Right atrium auricular region (tissue), 2 donors: ENCODE measurements around the gene GCLM. TPM values are rescaled to one million over a fixed set of nuclear protein-coding genes. Genes with fewer than 3 reads are reported as not detected.

ENCODE experiments used
- DNase-seq: peaks from one replicate; pipeline ENCODE4 v3.0.0-alpha.2; 2019; ENCODE audit warnings: low spot score
- H3K27ac ChIP-seq, 2 donors: fragments of 200-600 bp; sonication (generic); 1 replicate in 1 of 2; 2 replicates in 1 of 2; pipeline ENCODE4 v1.5.1; 2016 to 2019
- H3K27me3 ChIP-seq, 2 donors: fragments of 200-600 bp; sonication (generic); one replicate each; pipeline versions ENCODE4 v1.5.1 to v1.6.0; 2017 to 2019
- H3K36me3 ChIP-seq: fragments of 200-600 bp; sonication (generic); one replicate; pipeline ENCODE4 v1.5.1; 2016
- H3K4me1 ChIP-seq, 2 donors: fragments of 200-600 bp; sonication (generic); one replicate each; pipeline versions ENCODE4 v1.5.1 to v1.6.0; 2017 to 2019
- H3K4me3 ChIP-seq, 2 donors: fragments of 200-600 bp; sonication (generic); 1 replicate in 1 of 2; 2 replicates in 1 of 2; pipeline ENCODE4 v1.5.1; 2017 to 2019; ENCODE audit warnings: mild to moderate bottlenecking in 1 of 2, moderate library complexity in 1 of 2
- H3K9me3 ChIP-seq, 2 donors: fragments of 200-600 bp; sonication (generic); one replicate each; pipeline ENCODE4 v1.5.1; 2019
- total RNA-seq, 2 donors: library from RNA; depleted of rRNA; stranded (reverse); fragments of >200 nt; gene quantifications; one replicate each; pipeline ENCODE4 v1.1.0, GENCODE V29; 2016
- TF ChIP-seq, protein P1 (sequence below), 2 donors: fragments of 200-600 bp; sonication (generic); IDR thresholded peaks; one replicate each; pipeline ENCODE4 v1.5.1; 2019; ENCODE audit warnings: antibody characterized with exemption in 2 of 2

The GCLM gene
- total RNA-seq, 2 donors from 2014 or later, result 7.5 to 8.5 TPM

GRCh38 chr1:93905051-93905450, 4.2 kb downstream of the GCLM start:
- Histone ChIP-seq H3K27me3 (no peaks in the 10 kb centered on the region), H3K36me3 (no peaks in the 10 kb centered on the region), H3K4me3 (no peak overlapping the region), H3K27ac (no peak overlapping the region), H3K4me1 (peaks cover 0 to 14% of the 10 kb centered on the region in 2 donors), H3K9me3 (no peaks in the 10 kb centered on the region)
- TF ChIP-seq, protein P1, sequence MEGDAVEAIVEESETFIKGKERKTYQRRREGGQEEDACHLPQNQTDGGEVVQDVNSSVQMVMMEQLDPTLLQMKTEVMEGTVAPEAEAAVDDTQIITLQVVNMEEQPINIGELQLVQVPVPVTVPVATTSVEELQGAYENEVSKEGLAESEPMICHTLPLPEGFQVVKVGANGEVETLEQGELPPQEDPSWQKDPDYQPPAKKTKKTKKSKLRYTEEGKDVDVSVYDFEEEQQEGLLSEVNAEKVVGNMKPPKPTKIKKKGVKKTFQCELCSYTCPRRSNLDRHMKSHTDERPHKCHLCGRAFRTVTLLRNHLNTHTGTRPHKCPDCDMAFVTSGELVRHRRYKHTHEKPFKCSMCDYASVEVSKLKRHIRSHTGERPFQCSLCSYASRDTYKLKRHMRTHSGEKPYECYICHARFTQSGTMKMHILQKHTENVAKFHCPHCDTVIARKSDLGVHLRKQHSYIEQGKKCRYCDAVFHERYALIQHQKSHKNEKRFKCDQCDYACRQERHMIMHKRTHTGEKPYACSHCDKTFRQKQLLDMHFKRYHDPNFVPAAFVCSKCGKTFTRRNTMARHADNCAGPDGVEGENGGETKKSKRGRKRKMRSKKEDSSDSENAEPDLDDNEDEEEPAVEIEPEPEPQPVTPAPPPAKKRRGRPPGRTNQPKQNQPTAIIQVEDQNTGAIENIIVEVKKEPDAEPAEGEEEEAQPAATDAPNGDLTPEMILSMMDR (IDR thresholded peaks at IDR 0.05), result no peak
- DNase-seq, result no peak

- peaks cover 0 to 14% of the 10 kb centered on the region in 2 donors for H3K4me1 ChIP-seq
- H3K36me3 ChIP-seq, result no peaks in the 10 kb centered on the region
- TF ChIP-seq, protein P1 (IDR thresholded peaks at IDR 0.05), result no peak
Measured at GRCh38 chr1:93904228-93904627, 5.0 kb downstream of the GCLM start.

DNA sequence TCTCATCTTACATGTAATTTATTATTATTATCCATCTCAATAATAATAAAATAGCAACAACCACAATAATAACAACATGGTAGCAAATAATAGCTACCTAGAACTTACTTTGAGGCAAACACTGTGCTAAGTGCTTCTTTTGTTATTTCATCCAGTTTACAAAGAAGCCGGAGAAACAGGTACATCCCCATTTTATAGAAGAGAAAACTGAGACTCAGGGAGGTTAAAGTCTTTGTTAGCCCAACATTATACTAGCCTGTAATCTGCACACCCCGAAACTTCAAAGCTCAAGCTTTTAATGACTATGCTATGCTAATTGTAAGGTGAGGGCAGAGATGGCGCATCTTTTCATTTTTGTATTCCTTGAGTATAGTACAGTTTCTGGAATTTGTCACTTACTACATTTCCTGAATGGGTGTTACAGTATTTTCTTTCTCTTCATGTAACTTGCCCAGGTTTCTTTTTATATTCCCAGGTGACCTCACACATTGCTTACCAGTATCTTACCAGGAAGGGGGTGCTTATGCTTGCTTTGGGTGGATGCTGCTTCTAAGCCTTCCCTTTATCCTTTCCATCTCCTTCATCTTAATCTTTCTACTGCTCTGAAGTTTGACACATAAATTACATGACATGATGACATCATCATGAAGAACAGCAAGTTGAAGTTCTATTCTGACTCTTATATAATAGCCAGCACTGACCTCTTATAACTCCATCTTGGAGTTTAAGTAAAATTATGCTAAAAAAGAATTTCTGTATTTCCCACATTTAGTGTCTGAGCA, 8.3 kb downstream of the GCLM start:
- no peak overlapping the region for H3K27ac ChIP-seq
- no peaks in the 10 kb centered on the region for H3K27me3 ChIP-seq
- no peaks in the 10 kb centered on the region for H3K9me3 ChIP-seq
- peaks cover 13% of the 10 kb centered on the region for H3K36me3 ChIP-seq
- TF ChIP-seq, protein P1 (IDR thresholded peaks at IDR 0.05), result no peak
- DNase-seq, result no peak
- H3K4me1 ChIP-seq, result no peaks in the 10 kb centered on the region
- H3K4me3 ChIP-seq, result no peak overlapping the region

More at GRCh38 chr1:93904228-93904627, 5.0 kb downstream of the GCLM start:
- H3K4me3 ChIP-seq, result no peak overlapping the region
- no peaks in the 10 kb centered on the region for H3K27me3 ChIP-seq
- H3K27ac ChIP-seq, result no peak overlapping the region
- no peaks in the 10 kb centered on the region for H3K9me3 ChIP-seq
- DNase-seq, result no peak

GRCh38 chr1:93899543-93900207, 9.6 kb downstream of the GCLM start:
- peaks cover 13% of the 10 kb centered on the region for H3K36me3 ChIP-seq
- H3K4me3 ChIP-seq, result no peak overlapping the region
- no peaks in the 10 kb centered on the region for H3K9me3 ChIP-seq
- H3K27me3 ChIP-seq, result no peaks in the 10 kb centered on the region
- TF ChIP-seq, protein P1 (IDR thresholded peaks at IDR 0.05), result no peak
- no peaks in the 10 kb centered on the region for H3K4me1 ChIP-seq
- DNase-seq, result no peak
- H3K27ac ChIP-seq, result no peak overlapping the region

DNA sequence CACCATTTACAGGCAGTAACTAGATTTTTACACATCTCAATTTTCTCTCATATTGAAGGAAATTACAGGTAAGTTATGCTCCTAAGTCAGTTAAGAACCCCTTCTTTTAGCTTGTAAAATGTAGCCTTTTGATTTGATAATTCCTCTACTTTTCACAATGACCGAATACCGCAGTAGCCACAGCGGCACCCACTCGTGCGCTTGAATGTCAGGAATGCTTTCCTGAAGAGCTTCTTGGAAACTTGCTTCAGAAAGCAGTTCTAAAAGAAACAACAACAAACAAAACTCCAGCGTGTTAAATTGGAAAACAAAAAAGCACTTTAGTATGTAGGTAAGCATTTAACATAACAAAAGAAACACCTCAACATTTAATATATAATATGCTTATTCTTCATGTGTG, 20.3 kb downstream of the GCLM start:
- TF ChIP-seq, protein P1 (IDR thresholded peaks at IDR 0.05), result no peak
- no peaks in the 10 kb centered on the region for H3K27me3 ChIP-seq
- no peaks in the 10 kb centered on the region for H3K4me1 ChIP-seq
- H3K9me3 ChIP-seq, result no peaks in the 10 kb centered on the region
- H3K36me3 ChIP-seq, result peaks cover 7% of the 10 kb centered on the region
- H3K4me3 ChIP-seq, result no peak overlapping the region
- no peak overlapping the region for H3K27ac ChIP-seq
- DNase-seq, result no peak
